Motor neuron (in vitro differentiated cells): ENCODE data around the gene EXOC2. TPM values are rescaled to one million over a fixed set of nuclear protein-coding genes. Genes with fewer than 3 reads are reported as not detected.

Experiments
- ATAC-seq, 8 experiments: fragments of 200-7000 bp; cut with Tn5 transposase; replicated peaks in 6 of 8; 2 replicates each; pipeline ENCODE4 v1.8.0; 2021; ENCODE audit warnings: mild to moderate bottlenecking in 8 of 8, moderate library complexity in 8 of 8
- H3K27ac ChIP-seq, 2 donors: fragments of 250-450 bp; sonication (Bioruptor Pico); 2 replicates each; pipeline ENCODE4 v1.9.0; 2021; ENCODE audit warnings: antibody characterized with exemption in 2 of 2, mild to moderate bottlenecking in 2 of 2, moderate library complexity in 1 of 2
- H3K4me1 ChIP-seq, 2 donors: fragments of 250-450 bp; sonication (Bioruptor Pico); replicated peaks in 1 of 2; 2 replicates each; pipeline ENCODE4 v1.6.1; 2021; ENCODE audit warnings: antibody characterized with exemption in 2 of 2, mild to moderate bottlenecking in 2 of 2, moderate library complexity in 1 of 2
- H3K4me3 ChIP-seq, 5 donors: fragments of 250-450 bp; sonication (Bioruptor Pico); 2 replicates each; pipeline ENCODE4 v1.9.0; 2021; ENCODE audit warnings: antibody characterized with exemption in 5 of 5, mild to moderate bottlenecking in 5 of 5, moderate library complexity in 4 of 5
- WGBS, 10 experiments: fragments of 450-650 bp; shearing (Covaris generic); methylation state at CpG; one replicate each; pipeline ENCODE4 v1.0.0; 2022; 5-methylcytosine and 5-hydroxymethylcytosine counted together
- in situ Hi-C, 9 experiments: fragments of 400-800 bp; cut with MboI; loops; one replicate each; pipeline ENCODE4 v1.15.0; 2021; ENCODE audit warnings: low sequenced_read_pairs in 9 of 9, low pct_unique_long_range_greater_than_20kb in 2 of 9; ENCODE audit not compliant: unreplicated experiment in 9 of 9
- total RNA-seq, 8 experiments: library from RNA; unstranded; fragments of 300-600 nt; gene quantifications; 2 replicates each; pipeline versions ENCODE4 v1.2.3 to v1.2.4, GENCODE V29; 2022

EXOC2 gene
- total RNA-seq, 8 experiments from 2014 or later, result 18.0 to 40.8 (median 20.9) TPM

GRCh38 chr6:603265-603664 lies 89.7 kb downstream of the EXOC2 start:
- in situ Hi-C loops, result no loop called here
- no peak for ATAC-seq
- Histone ChIP-seq H3K4me1 (peaks cover 0 to 7% of the 10 kb centered on the region in 2 donors), H3K4me3 (no peak overlapping the region), H3K27ac (no peak overlapping the region)
- WGBS, 10 experiments, result 60 to 100% (median 90%) methylated on average over 1 to 6 of the region's 6 CpGs; no CpG with 5 or more reads in 3 of the 10 experiments

GRCh38 chr6:599576-600448 lies 93.1 kb downstream of the EXOC2 start:
- Histone ChIP-seq H3K4me3 (no peak overlapping the region), H3K4me1 (peaks cover 0 to 7% of the 10 kb centered on the region in 2 donors), H3K27ac (no peak overlapping the region)
- 41 to 95% (median 89%) methylated on average over 5 to 7 of the region's 7 CpGs for WGBS, 10 experiments
- ATAC-seq, result peak in 1 of 8 experiments; percentile 52
- in situ Hi-C loops, result loop anchor here (10.0 to 25.0 kb wide), 3 partner anchors 95 to 812 kb away; partner anchors contain the start of genes FOXF2 (in 7 of the 9) and EXOC2 (in 1 of the 9)

GRCh38 chr6:593907-594212 lies 99.1 kb downstream of the EXOC2 start:
- ATAC-seq, result no peak
- WGBS, 10 experiments, result 40 to 100% (median 73%) methylated on average over 1 to 2 of the region's 2 CpGs; no CpG with 5 or more reads in 6 of the 10 experiments
- in situ Hi-C loops, result loop anchor here (10.0 to 25.0 kb wide), 3 partner anchors 101 to 818 kb away; partner anchors contain the start of genes FOXF2 (in 7 of the 9) and EXOC2 (in 1 of the 9)

GRCh38 chr6:593139-593906 lies 99.6 kb downstream of the EXOC2 start:
- Histone ChIP-seq H3K4me3 (no peak overlapping the region), H3K4me1 (no peaks in the 10 kb centered on the region), H3K27ac (no peak overlapping the region)
- in situ Hi-C loops, result loop anchor here (10.0 to 25.0 kb wide), 3 partner anchors 101 to 819 kb away; partner anchors contain the start of genes FOXF2 (in 7 of the 9) and EXOC2 (in 1 of the 9)
- 0 to 12% (median 6%) methylated on average over 3 to 5 of the region's 5 CpGs; no CpG with 5 or more reads in 1 of the 10 experiments for WGBS, 10 experiments
- peak in 4 of 8 experiments; percentile 31 to 63 (median 48) for ATAC-seq

More at GRCh38 chr6:593907-594212, 99.1 kb downstream of the EXOC2 start:
- Histone ChIP-seq H3K4me3 (no peak overlapping the region), H3K4me1 (no peaks in the 10 kb centered on the region), H3K27ac (no peak overlapping the region)

- 87 to 100% (median 94%) methylated on average over 2 to 22 of the region's 22 CpGs; no CpG with 5 or more reads in 2 of the 10 experiments for WGBS, 10 experiments
- peaks cover 0 to 2% of the 10 kb centered on the region in 2 donors for H3K4me1 ChIP-seq
- H3K4me3 ChIP-seq, result no peak overlapping the region
- ATAC-seq, result no peak
- in situ Hi-C loops, result loop anchor here (25.0 kb wide), 2 partner anchors 798 to 823 kb away; partner anchors contain the start of gene FOXF2 (in 7 of the 9)
- H3K27ac ChIP-seq, result no peak overlapping the region
Measured at GRCh38 chr6:589090-589489, 103.8 kb downstream of the EXOC2 start.

- in situ Hi-C loops, result loop anchor here (25.0 kb wide), 2 partner anchors 801 to 826 kb away; partner anchors contain the start of gene FOXF2 (in 7 of the 9)
- H3K27ac ChIP-seq, result no peak overlapping the region
- 95 to 100% (median 100%) methylated on average over 2 to 5 of the region's 7 CpGs; no CpG with 5 or more reads in 5 of the 10 experiments for WGBS, 10 experiments
- peak in 3 of 8 experiments; percentile 43 to 64 (median 62) for ATAC-seq
- peaks cover 2 to 9% of the 10 kb centered on the region in 2 donors for H3K4me1 ChIP-seq
- no peak overlapping the region for H3K4me3 ChIP-seq
Measured at GRCh38 chr6:586553-586952, 106.4 kb downstream of the EXOC2 start.

GRCh38 chr6:583635-584034 lies 109.3 kb downstream of the EXOC2 start:
- in situ Hi-C loops, result loop anchor here (25.0 kb wide), 2 partner anchors 804 to 829 kb away; partner anchors contain the start of gene FOXF2 (in 7 of the 9)
- WGBS, 10 experiments, result 17 to 92% (median 65%) methylated on average over 2 to 5 of the region's 6 CpGs; no CpG with 5 or more reads in 3 of the 10 experiments
- H3K4me3 ChIP-seq, result no peak overlapping the region
- H3K27ac ChIP-seq, result no peak overlapping the region
- ATAC-seq, result peak; percentile 44 to 87 (median 58)
- peaks cover 2 to 9% of the 10 kb centered on the region in 2 donors for H3K4me1 ChIP-seq

GRCh38 chr6:583116-583515 lies 109.8 kb downstream of the EXOC2 start:
- no peak overlapping the region for H3K27ac ChIP-seq

GRCh38 chr6:582370-582769 lies 110.6 kb downstream of the EXOC2 start:
- Histone ChIP-seq H3K27ac (no peak overlapping the region), H3K4me3 (no peak overlapping the region), H3K4me1 (peaks cover 2 to 9% of the 10 kb centered on the region in 2 donors)
- 0 to 100% (median 13%) methylated on average over 1 to 7 of the region's 12 CpGs; no CpG with 5 or more reads in 6 of the 10 experiments for WGBS, 10 experiments
- ATAC-seq, result peak in 3 of 8 experiments; percentile 34 to 82 (median 44)
- in situ Hi-C loops, result loop anchor here (25.0 kb wide), 2 partner anchors 805 to 830 kb away; partner anchors contain the start of gene FOXF2 (in 7 of the 9)

More at GRCh38 chr6:583116-583515, 109.8 kb downstream of the EXOC2 start:
- no peak overlapping the region for H3K4me3 ChIP-seq
- peaks cover 2 to 9% of the 10 kb centered on the region in 2 donors for H3K4me1 ChIP-seq
- in situ Hi-C loops, result loop anchor here (25.0 kb wide), 2 partner anchors 804 to 829 kb away; partner anchors contain the start of gene FOXF2 (in 7 of the 9)
- peak in 3 of 8 experiments; percentile 16 to 33 (median 25) for ATAC-seq
- WGBS, 10 experiments, result 20 to 100% (median 54%) methylated on average over 1 of the region's 1 CpG; no CpG with 5 or more reads in 1 of the 10 experiments

- H3K27ac ChIP-seq, result no peak overlapping the region
- no peak overlapping the region for H3K4me3 ChIP-seq
- in situ Hi-C loops, result loop anchor here (25.0 kb wide), 2 partner anchors 808 to 833 kb away; partner anchors contain the start of gene FOXF2 (in 7 of the 9)
- peak in 3 of 8 experiments; percentile 32 to 87 (median 63) for ATAC-seq
- WGBS, 10 experiments, result 20 to 95% (median 84%) methylated on average over 1 to 5 of the region's 5 CpGs
- peaks cover 0 to 9% of the 10 kb centered on the region in 2 donors for H3K4me1 ChIP-seq
Measured at GRCh38 chr6:579339-579738, 113.6 kb downstream of the EXOC2 start.

GRCh38 chr6:572596-573265 lies 120.2 kb downstream of the EXOC2 start:
- Histone ChIP-seq H3K4me1 (no peaks in the 10 kb centered on the region), H3K27ac (no peak overlapping the region), H3K4me3 (no peak overlapping the region)
- no peak for ATAC-seq
- in situ Hi-C loops, result no loop called here
- WGBS, 10 experiments, result 70 to 100% (median 88%) methylated on average over 1 to 10 of the region's 16 CpGs; no CpG with 5 or more reads in 2 of the 10 experiments

GRCh38 chr6:571892-572291 lies 121.0 kb downstream of the EXOC2 start:
- no peak overlapping the region for H3K4me3 ChIP-seq
- WGBS, 10 experiments, result 86 to 100% (median 97%) methylated on average over 1 to 6 of the region's 6 CpGs; no CpG with 5 or more reads in 2 of the 10 experiments
- no peaks in the 10 kb centered on the region for H3K4me1 ChIP-seq
- no peak for ATAC-seq
- in situ Hi-C loops, result no loop called here
- no peak overlapping the region for H3K27ac ChIP-seq
